ENCODE measurements around the gene KIF18A.

KIF18A gene

DNA sequence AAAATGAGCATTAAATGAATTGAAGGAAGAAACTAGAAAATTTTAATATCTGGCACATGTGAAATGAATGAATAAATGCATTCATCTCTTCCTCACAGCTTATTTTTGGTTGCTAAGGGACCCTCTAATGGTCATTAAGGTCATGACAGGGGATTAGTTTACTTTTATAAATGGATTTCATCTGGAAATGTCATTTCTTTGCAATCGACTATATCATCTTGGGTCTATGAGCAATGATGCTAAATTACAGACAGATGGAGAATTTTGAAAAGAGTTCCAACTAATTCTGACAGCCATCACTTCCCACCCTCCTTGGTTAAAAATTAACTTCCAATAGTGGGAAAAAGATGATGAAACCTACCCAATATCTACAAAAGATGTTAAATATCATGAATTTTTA lies 98.0 kb downstream of the KIF18A start:
- TF ChIP-seq, protein P1, sequence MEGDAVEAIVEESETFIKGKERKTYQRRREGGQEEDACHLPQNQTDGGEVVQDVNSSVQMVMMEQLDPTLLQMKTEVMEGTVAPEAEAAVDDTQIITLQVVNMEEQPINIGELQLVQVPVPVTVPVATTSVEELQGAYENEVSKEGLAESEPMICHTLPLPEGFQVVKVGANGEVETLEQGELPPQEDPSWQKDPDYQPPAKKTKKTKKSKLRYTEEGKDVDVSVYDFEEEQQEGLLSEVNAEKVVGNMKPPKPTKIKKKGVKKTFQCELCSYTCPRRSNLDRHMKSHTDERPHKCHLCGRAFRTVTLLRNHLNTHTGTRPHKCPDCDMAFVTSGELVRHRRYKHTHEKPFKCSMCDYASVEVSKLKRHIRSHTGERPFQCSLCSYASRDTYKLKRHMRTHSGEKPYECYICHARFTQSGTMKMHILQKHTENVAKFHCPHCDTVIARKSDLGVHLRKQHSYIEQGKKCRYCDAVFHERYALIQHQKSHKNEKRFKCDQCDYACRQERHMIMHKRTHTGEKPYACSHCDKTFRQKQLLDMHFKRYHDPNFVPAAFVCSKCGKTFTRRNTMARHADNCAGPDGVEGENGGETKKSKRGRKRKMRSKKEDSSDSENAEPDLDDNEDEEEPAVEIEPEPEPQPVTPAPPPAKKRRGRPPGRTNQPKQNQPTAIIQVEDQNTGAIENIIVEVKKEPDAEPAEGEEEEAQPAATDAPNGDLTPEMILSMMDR (IDR thresholded peaks at IDR 0.05; ENCODE audit: insufficient read depth, missing control alignments): no peak
- FAIRE-seq (no peak), DNase-seq (ENCODE audit: insufficient read length, low spot score) (no peak)

DNA sequence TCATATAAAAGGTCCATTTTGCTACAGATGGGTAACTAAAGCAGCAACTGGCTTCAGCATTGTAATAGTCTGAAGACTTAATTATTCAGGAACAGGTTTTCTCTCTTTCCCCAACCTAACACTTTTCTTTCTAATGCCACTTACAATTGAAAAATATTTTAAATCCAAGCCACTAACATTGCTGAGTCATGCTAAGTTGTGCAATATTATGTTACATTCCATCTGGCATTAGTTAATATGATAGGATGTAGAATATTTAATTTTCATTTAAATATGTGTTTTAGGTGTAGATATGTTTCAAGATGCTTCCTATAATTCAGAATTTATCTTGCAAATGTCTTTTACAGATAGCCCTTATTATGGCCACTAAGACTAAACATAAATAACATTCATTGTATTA lies 98.6 kb downstream of the KIF18A start:
- FAIRE-seq: no peak
- TF ChIP-seq, protein P1 (IDR thresholded peaks at IDR 0.05; ENCODE audit: insufficient read depth, missing control alignments): no peak
- DNase-seq (ENCODE audit: insufficient read length, low spot score): no peak

DNA sequence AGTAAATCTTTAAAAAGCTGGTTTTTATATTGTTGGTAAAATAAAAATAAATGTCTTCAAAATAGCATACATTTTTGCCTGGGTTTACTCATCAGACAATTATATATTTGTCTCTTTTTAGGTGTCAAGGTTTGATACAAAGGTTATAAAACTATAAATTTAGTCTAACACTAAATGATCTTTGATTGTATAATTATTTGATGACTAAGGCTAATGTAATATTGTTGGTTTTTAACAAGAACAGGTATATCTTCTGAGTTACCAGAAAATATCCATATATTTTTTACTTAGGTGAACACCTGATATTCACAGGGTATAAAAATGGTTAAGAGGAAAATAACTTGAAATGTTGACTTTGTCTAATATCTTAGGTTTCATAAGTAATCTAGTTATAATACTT lies 104.3 kb downstream of the KIF18A start:
- TF ChIP-seq, protein P1 (IDR thresholded peaks at IDR 0.05; ENCODE audit: insufficient read depth, missing control alignments): no peak
- DNase-seq (ENCODE audit: insufficient read length, low spot score) (no peak), FAIRE-seq (no peak)

DNA sequence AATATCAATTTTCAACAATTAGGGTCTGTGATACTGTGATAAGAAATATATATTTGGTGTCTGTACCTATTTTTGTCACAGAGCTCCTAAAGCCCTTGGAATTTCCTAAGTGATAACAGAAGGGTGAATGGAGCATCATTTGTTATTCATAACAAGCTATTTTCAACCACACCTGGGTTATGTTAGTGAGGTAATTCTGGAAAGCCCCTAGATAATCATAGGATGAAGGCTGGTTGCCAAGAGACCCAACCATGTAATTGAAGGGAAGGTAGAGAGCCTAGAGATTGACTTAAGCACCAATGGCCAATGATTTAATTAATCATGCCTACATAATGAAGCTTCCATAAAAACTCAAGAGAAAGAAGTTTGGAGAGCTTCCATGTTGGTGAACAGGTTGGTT lies 109.4 kb downstream of the KIF18A start:
- TF ChIP-seq, protein P1 (IDR thresholded peaks at IDR 0.05; ENCODE audit: insufficient read depth, missing control alignments): no peak
- DNase-seq (ENCODE audit: insufficient read length, low spot score) (no peak), FAIRE-seq (no peak)

DNA sequence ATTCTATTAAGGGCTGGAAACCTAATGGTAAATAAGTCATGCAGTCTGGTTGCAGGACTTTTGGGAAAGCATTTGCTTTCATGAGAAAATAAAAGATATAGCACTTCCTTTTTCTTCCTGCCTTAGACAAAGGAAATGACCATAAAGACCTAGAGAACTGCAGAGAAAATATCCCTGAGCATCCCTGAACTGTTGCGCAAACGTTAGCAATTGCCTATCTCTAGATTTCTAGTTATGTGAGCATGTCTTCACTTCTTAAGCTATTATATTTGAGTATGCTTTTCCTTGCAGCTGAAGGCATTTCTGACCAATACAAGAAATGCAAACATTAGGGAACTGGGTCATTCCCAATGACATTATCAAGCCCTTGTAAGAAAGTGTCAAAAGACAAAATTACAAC lies 110.6 kb downstream of the KIF18A start:
- FAIRE-seq (no peak), DNase-seq (ENCODE audit: insufficient read length, low spot score) (no peak)
- TF ChIP-seq, protein P1 (IDR thresholded peaks at IDR 0.05; ENCODE audit: insufficient read depth, missing control alignments): no peak

DNA sequence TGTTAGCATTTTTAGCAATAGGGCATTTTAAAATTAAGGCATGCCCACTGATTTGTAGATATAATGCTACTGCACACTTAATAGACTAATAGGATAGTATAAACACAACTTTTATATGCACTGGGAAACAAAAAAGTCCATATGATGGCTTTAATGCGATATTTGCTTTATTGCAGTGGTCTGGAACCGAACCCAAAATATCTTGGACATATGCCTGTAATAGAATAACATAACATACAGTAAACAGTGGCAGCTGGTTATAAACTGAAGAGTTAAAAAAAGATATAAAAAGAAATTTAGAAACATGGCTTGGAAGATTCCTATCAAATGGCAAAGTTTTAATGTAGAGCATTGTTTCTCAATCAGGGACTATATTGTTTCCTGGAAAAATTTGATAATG lies 111.9 kb downstream of the KIF18A start:
- TF ChIP-seq, protein P1 (IDR thresholded peaks at IDR 0.05; ENCODE audit: insufficient read depth, missing control alignments): no peak
- DNase-seq (ENCODE audit: insufficient read length, low spot score): no peak
- FAIRE-seq: no peak

DNA sequence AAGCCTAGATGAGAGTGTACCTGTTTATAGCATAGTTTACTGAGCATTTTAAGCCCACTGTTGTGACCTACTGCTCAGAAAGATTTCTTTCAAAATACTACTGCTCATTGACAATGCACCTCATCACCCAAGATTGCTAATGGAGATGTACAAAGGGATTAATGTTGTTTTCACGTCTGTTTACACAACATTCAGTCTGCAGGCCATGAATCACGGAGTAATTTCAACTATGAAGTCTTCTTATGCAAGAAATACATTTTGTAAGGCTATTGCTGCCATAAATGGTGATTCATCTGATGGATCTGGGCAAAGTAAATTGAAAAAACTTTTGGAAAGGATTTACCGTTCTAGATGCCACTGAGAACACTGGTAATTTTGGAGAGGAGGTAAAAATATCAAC lies 112.9 kb downstream of the KIF18A start:
- FAIRE-seq: no peak

More for the DNA sequence above, 112.9 kb downstream of the KIF18A start:
- TF ChIP-seq, protein P1 (IDR thresholded peaks at IDR 0.05; ENCODE audit: insufficient read depth, missing control alignments): no peak
- DNase-seq (ENCODE audit: insufficient read length, low spot score): no peak

Data from D721Med (cell line).